Activated CD4-positive, CD25-positive, alpha-beta regulatory T cell treated with anti-CD3 and anti-CD28 coated beads, Interleukin-2, amount 50 U/mL, for 16 hours (primary cell): Measurements from ENCODE around the gene ALOX15.
"Not testable (repeated sequence)": the region's sequence is repeated elsewhere in the genome, so short reads cannot be mapped to it uniquely, and the experiment has no call there.

Experiments used
- DNase-seq: peaks from one replicate; pipeline ENCODE4 v3.0.0-alpha.2; 2020; ENCODE audit warnings: low read depth, low spot score

The ALOX15 gene

DNA sequence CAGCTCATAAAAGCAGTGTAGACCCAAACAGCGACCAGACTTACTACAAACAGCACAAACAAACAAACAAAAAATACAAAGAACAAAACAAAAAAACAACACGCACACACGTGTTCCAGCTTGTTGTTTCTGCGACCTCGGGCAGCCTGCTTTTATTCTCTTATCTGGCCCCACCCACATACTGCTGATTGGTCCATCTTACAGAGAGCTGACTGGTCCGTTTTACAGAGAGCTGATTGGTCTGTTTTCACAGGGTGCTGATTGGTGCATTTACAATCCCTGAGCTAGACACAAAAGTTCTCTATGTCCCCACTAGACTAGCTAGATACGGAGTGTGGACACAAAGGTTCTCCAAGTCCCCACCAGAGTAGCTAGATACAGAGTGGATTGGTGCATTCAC lies 14.5 kb upstream of the ALOX15 start:
- not testable (repeated sequence) for DNase-seq

DNA sequence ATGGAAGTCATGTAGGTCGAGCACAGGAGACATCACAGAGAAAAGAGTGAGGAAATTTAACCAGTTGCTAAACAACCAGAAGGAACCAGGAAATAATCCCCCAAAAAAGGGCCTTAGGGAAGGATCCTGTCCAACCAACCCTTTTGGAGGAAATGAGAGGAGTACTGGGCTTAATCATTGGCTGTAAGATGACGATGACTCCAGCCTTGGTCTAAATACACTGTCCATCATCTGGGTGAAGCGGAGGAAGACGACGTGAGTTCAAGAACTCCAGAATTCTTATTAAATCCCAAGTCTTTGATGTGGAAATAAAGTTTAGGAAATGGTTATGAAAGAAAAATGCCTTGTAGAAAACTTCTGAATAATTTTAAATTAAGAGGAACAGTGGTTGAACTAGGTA lies 11.5 kb upstream of the ALOX15 start:
- DNase-seq: no peak

DNA sequence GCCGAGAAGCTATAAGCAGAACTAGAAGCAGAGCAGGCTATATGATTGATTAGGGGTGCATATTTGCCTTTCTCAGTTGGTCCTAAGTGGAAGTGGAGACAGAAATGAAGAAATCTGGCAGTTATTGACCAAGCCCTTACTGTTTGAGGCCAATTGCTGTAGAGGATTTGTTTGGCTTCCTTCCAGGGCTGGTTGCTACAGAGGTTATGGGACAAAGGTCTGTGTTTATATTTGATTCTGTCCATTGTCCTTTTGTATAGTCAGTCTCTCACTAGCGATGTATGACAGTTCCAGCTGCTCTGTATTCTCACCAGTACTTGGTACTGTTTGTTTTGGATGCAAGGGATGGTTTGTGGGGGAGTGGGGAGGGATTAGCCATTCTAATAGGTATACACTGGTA lies 7.3 kb upstream of the ALOX15 start:
- no peak for DNase-seq

DNA sequence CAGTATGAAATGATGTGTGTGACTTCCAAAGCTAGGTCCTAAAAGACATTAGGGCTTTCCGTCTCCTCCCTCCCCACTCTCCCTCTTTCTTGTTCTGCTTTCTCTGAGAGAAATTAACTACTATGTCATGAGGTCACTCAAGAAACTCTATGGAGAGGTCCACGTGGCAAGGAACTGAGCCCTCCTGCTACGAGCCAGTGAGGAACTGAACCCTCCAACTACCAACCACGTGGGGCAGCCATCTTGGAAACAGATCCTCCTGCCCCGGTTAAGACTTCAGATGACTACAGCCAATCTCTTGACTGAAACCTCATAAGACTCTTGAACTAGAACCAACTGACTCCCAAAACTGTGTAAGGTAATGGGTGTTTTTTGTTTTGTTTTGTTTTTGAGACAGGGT lies 4.2 kb upstream of the ALOX15 start:
- no peak for DNase-seq

DNA sequence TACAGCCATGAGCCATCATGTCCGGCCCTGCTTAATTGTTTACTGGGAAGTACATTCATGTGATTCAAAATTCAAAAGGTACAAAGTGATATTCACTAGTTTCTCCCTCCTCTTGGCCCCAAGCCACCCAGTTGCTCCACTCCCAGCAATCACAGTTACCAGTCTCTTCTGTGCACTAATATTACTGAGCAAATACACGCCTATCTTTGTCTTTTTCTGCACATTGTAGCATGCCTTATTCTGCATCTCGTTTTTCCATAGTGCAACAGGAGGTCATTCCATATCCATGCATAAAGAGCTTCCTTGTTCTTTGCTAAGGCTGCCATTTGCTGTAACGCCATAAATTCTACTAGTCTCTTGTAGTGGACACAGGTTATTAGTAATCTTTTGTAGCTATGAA lies 2.2 kb upstream of the ALOX15 start:
- no peak for DNase-seq

DNA sequence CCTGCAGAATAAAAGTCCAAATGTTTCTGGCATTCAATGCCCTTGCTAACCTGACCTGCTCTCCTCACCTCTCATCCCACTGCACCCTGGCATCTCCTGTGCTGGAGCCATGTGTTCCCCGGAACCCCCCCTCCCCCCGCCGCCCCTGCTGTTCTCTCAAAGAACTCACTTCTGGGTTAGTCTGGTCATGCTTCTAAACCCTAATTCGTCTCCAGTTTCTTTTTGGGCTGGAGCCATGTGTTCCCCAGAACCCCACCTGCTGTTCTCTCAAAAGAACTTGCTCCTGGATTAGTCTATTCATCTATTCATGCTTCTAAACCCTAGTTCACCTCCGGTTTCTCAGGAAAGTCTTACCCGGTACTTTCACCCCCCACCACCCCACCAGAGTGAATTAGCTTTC lies 808 bp upstream of the ALOX15 start:
- no peak for DNase-seq

DNA sequence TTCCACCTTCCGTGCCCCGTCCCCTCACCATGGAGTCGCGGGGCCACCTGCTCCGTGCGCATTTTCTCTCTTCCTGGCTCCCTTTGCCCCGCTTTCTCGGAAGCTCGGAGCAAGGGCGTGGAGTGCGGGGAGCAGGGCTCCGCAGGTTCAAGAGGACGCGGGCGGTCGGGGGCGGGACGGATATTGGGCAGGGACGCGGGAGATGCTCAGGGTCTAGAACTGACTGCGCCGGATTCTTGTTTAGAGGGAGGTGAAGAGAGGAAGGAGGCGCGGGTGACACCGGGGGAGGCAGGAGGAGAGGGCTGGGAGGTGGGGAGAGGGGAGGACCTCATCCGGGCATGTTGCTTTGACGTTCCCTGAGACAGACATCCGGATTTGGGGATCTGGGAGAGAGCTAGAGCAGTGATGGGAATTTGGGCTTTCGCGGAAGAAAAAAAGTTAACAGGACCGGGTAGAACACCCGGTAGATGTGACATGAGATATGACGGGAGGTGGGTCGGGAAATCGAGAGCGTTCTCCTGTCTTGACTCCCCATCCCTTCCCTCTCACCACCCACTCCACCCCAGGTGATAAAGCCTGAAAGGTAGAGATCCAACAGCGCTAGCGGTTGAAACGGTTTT lies 799 bp downstream of the ALOX15 start:
- DNase-seq: not testable (repeated sequence)

DNA sequence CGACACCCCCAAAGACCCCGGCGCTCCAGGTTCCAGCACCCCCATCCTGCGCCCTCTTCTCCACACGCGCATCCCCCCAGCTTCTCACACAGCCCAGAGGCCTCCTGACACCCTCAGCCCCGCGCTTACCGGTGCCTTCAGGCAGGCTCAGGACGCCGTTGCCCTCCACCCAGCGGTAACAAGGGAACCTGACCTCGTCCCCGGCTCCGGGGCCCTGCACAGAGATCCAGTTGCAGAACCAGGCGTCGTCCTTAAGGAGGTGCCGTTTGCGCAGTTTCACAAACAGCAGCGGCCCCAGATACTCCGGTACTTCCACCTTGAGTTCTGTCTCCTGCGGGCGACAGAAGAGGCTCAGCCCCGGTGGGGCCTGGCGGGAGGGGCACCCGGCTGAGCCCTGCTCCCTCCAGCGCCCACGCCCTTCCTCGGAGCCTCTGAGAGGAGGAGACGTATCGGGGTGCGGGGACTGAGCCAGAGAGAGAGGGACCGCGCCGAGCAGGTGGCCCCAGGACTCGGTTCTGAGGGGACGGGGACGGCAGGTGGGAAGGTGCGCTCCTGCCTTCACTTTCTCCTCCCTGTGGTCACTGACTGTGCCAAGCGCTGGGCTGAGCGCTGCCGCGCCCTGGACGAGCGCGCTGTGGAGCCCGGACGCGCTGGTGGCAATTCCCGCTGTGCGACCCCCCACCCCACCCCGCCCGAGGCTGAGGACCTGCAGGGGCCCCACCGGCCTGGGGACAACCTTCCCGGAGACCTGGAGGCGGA lies 2.0 kb downstream of the ALOX15 start:
- DNase-seq: not testable (repeated sequence)

DNA sequence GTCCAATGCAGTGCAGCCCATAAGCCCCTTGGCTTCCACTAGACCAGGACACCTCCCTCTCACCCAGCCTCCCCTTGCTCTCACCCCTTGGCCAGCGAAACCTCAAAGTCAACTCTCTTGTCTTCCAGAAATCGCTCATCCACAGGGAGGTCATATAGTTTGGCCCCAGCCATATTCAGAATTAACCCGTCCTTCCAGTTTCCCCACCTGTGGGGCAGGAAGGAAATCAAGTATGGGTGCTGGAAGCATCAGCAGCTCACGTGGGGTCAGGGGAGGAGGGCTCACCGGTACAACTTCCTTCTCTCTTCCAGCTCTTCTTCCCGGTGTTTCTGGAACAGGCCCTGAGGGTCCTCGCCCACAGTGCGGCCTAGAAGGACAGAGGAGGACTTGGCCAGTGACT lies 2.7 kb downstream of the ALOX15 start:
- DNase-seq: not testable (repeated sequence)

DNA sequence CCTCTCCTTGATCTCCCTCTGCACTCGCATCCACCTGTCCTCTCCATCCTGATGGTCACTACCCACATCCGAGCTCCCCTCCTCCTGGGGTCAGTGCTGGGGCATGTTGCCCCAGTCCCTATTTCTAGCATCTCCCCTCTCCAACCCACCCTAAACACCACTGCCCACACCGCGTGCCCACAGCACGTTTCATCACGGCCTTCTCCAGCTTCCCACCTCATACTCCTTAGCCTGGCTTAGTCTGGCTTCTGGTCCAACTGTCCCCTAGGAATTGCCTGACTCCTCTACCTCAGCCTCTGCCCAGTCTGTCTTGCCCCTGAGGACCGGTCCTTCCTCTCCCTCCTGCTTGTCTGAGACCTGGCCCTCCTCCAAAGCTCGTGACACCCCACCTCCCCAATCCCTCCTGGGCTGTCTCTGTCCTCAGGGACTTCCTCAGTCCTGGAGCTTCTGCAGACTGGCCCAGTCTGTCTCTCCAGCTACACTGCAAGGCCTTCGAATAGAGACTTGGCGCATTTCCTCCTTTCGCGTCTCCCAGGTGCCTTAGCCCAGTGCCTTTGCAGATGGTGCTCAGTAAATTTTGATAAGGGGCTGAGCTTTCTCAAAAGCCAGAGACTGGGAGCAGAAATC lies 4.9 kb downstream of the ALOX15 start:
- no peak for DNase-seq

DNA sequence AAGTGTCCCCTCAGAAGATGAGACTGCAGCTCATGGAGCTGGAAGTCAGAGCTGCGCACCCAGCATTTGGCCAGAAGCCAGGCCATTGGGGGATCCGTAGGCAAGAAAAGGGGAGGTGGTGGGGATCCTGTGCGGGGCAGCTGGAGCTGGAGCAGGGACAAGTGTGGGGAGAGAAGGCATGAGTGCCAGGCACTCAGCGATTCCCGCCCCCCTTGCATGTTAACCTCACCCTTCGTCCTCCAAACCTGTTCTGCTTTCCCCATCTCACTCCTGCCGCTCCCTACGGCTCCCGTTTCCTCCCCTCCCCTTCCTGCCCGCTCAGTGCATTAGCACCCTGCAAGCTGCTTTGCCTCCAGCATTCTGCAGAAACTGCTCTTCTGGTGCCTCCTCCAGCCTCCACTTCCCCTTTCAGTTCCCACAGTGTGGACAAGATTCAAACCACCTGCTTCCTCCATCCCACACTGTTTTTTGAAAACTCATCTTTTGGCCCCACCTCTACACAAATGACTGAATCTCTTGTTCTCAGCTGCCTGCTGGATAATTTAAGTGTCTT lies 5.6 kb downstream of the ALOX15 start:
- DNase-seq: no peak

DNA sequence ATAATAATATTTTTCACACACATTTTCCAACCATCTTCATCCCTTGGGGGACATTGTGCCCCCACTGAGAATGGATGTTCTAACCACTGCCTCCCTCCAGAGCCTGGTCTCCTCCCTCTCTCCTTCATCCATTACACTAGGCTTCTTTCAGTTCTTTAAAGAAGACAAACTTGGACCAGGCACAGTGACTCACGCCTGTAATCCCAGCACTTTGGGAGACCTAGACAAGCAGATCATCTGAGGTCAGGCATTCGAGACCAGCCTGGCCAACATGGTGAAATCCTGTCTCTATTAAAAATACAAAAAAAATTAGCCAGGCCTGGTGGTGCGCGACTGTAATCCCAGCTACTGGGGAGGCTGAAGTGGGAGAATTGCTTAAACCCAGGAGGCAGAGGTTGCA lies 6.5 kb downstream of the ALOX15 start:
- DNase-seq: no peak

DNA sequence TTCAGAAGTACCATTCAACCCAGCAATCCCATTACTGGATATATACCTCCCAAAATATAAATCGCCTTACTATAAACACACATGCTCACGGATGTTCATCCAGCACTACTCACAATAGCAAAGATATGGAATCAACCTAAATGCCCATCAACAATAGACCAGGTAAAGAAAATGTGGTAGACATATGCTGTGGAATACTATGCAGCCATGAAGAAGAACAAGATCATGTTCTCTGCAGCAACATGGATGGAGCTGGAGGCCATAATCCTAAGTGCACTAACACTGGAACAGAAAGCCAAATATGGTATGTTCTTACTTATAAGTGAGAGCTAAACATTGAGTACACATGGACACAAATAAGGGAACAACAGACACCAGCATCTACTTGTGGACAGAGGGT lies 7.8 kb downstream of the ALOX15 start:
- no peak for DNase-seq

DNA sequence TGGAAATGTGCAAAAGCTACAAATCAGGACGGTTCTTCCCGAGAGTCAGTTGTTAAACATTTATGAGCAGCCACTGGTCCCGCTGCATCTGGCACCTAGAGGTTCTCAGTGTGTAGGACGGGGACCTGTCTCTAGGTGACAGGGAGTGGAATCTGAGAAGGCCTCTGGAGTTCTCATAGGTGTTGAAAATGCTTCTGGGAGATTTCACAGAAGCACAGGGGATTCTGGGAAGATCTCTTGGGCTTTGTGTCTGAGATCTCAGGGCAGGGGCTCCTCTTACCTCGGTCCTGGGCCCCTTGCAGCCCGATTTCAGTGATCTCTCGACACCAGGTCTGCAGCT lies 8.9 kb downstream of the ALOX15 start:
- no peak for DNase-seq

DNA sequence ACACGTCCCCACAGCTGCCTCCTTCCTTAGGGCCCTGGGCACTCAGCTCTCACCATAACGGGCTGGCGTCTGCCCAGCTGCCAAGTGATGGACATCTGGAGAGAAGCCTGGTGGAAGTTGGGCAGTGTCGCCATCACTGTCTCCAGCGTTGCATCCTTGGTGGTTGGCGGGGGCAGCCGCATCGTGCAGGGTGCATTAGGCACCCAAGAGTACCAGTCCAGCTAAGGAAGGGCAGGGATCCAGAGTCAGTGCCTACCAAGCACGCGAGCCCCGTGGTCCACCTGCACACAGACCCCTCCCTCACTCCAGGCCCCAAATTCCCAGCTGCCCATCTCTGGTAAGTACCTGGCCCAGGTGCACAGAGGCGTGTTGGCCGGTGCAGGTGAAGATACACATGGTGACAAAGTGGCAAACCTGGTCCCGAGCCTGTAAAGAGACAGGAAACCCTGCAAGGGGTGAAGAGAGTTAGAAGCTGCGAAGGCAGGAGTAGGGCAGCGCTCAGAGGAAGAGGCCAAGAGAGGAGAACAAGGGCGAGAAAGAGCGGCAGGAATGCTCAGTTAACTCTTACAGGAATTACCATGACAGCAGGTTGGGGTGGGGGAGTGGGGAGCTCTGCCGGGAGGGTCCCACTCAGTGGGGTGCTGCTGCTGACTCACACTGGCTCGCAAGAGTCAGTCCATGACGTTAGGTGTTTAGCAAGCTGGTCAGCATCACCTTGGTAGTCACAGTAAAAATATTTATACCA lies 9.5 kb downstream of the ALOX15 start:
- DNase-seq: no peak

DNA sequence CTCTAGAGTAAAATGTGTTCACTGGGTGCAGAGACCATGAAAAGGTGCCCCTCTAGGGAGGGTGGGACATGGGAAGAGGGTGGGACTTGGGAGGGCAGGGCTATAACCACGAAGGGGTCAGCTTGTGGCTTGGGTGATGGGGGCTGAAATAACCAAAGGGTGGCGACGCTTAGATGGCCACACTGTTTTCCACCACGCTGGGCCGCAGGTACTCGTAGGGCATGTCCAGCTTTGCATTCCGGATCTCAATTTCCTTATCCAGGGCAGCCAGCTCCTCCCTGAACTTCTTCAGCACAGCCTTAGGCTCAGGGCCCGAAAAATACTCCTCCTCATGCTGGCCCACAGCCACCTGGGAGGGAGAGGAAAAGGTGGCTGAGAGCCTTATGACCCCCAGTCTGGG lies 10.0 kb downstream of the ALOX15 start:
- DNase-seq: no peak

DNA sequence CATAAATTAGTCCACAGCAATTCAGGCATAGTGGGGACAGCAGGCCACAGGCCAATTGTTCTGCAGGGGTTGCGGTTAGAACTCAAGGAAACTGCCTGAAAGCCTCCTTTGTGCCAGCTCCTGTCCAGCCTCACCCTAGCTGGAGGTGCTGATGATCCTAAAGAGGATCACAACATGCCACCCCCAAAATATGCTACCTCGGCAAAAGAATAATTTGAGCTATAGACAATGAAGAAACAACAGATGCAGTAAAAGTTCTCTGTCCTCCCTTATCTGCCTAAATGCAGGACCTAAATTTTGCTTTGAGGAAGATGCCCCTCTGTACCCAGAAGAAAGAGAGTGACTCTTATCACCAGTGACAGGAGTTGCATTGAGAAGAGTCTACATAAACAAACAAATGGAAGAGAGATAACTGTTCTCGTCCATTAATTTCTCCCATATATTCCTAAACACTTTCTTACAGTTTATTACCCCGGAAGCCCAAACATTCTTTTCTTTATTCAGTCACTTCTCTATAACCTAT lies 14.7 kb downstream of the ALOX15 start:
- no peak for DNase-seq

DNA sequence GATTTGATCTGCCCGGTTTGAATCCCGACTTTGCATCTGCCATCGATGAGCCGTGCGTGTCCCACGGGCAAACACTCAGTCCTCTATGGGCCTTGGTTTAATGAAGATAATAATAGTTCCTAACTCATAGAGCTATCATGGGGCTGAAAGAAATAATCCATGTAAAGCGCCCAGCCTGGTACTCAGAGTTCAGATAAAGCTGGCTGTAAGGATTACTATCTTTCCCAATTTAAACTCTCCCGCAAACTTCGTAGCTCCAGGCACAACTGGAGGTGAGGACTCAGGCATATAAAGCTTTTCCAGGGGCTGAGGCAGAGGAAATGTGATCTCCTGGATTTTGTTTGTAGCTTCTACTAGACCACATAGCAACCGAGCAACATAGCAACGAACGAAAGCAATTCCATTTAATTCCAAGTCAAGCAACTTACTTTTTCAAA lies 16.3 kb downstream of the ALOX15 start:
- no peak for DNase-seq

DNA sequence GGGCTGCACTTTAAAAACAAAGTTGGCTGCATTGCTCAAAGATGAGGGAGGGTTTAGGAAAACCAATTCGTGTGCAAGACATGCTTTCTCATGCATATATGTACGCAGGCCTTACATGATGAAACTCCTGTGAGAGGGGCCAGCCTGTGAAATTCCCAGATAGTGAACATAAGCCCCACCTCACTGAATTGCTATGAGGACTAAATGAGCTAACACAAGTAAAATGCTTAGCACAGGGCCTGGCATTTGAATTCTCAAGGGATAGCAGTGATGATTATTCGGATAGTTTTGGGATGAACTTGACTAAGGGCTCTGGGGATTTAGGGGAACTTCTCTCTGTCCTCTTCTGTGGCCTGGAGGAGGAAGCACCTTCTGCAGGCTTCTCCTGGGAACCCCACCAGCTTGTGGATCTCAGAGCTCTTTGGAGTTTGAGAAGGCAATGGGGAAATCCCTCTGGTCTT lies 17.0 kb downstream of the ALOX15 start:
- not testable (repeated sequence) for DNase-seq

DNA sequence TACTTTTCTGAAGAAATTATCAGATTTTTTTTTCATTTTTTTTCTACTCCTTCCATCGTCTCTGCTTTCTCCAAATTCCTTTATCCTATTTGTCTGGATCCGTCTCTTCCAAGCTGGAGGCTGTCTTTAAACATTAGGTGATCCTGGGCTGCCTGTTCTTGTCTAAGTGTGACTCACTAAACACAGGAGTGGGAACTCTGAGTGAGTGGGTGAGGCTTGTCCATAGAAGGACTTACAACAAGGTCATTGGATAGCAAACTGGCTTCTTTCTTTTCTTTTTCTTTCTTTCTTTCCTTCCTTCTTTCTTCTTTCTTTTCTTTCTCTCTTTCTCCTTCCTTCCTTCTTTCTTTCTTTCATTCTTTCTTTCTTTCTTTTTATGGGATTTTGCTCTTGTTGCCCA lies 18.2 kb downstream of the ALOX15 start:
- no peak for DNase-seq

DNA sequence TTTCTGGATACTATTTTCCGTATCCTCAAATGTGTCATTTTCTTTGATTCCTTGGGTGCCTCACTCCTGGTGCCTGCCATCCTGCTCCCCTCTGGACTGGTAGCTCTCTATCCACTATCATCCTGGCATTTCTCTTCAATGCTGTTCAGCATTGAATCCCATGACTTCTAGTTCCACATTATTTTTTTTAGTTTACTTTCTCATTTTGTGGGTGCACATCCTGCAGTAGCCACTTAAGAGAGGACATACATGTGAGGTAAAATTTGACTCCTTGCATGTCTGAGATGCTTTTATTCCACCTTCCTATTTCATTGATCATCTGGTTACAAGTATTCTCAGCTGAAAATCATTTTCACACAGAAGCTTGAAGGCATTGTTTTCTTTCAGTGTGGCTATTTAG lies 19.1 kb downstream of the ALOX15 start:
- DNase-seq: no peak
